Dermis blood vessel endothelial cell (primary cell): Measurements from ENCODE around the gene CNGA2. TPM values are rescaled to one million over a fixed set of nuclear protein-coding genes. Genes with fewer than 3 reads are reported as not detected.

Source experiments
- DNase-seq: peaks from one replicate; pipeline ENCODE4 v3.0.0; 2010
- total RNA-seq: library from RNA; depleted of rRNA; stranded (reverse); fragments of >200 nt; gene quantifications from 2 replicates; pipeline ENCODE4 v1.2.3, GENCODE V29; 2014

CNGA2 gene
- total RNA-seq, 1 donor from 2014 or later: not detected

- peak; percentile 73 for DNase-seq
Measured at GRCh38 chrX:151753313-151754046, 18.9 kb downstream of the CNGA2 start.

- DNase-seq: no peak
Measured at GRCh38 chrX:151754047-151754429, 19.5 kb downstream of the CNGA2 start.

DNA sequence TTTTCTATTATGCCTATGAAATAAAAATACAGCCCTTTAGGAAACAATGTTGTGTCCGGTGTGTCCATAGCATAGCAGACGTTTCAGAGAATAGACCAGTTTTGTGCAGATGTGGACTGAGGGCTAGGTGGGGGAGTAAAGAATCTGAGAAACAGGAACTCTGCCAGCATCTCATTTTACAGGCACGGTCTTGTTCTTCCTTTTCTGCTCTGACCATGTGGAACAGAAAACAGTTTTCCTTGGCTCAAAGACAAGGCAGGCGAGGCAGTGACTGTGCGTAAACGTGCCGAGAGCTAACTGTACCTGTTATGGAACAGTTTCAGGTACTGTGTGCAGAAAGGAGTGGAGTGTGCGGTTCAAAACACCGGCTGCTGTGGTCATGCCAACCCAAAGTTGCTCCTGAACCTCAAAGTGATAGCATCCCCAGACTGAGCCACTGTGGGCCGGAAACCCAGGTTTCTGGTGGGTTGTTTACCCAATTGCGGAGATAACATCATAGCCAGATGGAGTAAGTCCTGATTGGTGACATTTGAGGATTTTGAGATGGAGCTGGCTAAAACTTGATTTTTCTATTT lies 20.2 kb downstream of the CNGA2 start:
- no peak for DNase-seq

- DNase-seq: no peak
Measured at GRCh38 chrX:151759041-151759708, 24.6 kb downstream of the CNGA2 start.

DNA sequence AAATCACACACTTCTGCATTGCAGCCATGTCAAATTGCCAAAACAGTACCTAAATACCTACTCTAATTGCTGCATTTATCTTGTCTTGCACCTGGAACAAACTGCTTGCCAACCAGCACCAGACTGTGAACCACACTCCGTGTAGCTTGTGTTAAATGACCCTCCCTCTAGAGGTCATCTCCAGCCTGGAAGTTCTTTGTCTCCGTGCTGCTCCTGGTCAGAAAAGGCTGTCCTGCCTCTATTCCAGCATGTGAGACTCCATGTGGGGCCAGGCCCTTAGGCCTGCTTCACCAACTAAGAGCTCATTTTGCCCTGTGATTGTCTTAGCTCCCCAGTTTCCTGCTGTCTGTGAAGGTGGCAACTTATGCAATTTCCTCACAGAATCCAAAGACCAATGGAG lies 28.3 kb downstream of the CNGA2 start:
- peak; percentile 5 for DNase-seq

- DNase-seq: no peak
Measured at GRCh38 chrX:151763711-151764110, 29.2 kb downstream of the CNGA2 start.

DNA sequence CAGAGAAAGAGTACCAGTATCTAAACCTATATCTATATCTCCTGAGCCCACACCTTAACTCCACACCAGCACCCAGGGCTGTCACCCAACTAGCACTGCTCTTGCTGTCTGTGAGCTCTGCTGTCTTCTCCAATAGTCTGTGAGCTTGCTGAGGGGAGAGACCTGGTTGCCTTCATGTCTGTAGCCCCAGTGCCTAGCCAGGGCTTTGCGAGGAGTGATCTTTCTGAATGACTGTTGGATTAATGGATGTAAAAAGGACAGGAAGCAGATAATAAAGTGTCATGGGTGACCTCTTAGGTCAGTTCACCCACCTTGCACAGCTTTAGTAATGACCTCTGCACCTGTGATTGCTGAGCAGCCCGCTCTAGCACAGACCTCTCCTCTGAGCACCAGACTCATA lies 30.5 kb downstream of the CNGA2 start:
- DNase-seq: no peak

DNA sequence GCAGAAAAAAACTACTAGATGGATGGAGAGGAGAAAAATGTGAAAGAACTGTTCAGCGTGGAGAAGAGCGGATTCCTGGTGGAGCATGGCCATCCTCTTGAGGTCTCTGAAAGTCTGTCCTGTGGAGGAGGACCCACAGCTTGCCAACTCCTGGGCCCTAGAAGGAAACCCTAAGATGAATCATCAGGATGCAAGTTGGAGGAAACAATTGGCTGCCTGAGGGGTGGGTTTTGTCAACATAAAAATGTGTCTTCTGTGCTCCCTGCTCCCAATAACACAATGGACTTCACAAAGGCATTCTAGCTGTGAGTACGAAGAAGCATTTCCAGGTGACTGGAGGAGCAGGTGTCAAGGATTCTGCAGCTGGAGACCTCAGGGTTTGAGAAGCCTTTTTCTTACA lies 37.2 kb downstream of the CNGA2 start:
- DNase-seq: peak; percentile 7

GRCh38 chrX:151773434-151773833 lies 38.9 kb downstream of the CNGA2 start:
- DNase-seq: no peak

DNA sequence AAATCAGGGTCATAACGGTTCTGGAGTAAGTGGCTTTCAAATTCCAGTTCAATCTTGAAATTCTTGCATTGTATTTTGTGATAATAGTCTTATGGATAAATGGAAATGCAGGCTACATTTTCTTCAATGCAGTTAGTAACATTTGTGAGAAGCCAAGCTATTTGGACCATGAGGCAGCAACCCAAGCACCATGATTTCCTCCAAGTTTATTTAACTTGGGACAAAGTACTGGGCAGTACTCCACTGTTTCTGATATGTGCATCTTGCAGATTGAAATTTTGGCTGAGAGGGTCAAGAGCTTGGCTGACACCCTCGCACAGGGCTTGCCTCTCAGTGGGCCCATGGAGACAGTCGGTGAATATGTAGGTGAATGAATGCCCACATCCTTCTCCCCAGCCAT lies 39.9 kb downstream of the CNGA2 start:
- DNase-seq: no peak

- no peak for DNase-seq
Measured at GRCh38 chrX:151776181-151776731, 41.7 kb downstream of the CNGA2 start.

- DNase-seq: no peak
Measured at GRCh38 chrX:151776936-151777335, 42.4 kb downstream of the CNGA2 start.

GRCh38 chrX:151779258-151779657 lies 44.7 kb downstream of the CNGA2 start:
- DNase-seq: no peak

GRCh38 chrX:151780621-151781020 lies 46.1 kb downstream of the CNGA2 start:
- DNase-seq: no peak

- peak; percentile 53 for DNase-seq
Measured at GRCh38 chrX:151789179-151789800, 54.7 kb downstream of the CNGA2 start.

DNA sequence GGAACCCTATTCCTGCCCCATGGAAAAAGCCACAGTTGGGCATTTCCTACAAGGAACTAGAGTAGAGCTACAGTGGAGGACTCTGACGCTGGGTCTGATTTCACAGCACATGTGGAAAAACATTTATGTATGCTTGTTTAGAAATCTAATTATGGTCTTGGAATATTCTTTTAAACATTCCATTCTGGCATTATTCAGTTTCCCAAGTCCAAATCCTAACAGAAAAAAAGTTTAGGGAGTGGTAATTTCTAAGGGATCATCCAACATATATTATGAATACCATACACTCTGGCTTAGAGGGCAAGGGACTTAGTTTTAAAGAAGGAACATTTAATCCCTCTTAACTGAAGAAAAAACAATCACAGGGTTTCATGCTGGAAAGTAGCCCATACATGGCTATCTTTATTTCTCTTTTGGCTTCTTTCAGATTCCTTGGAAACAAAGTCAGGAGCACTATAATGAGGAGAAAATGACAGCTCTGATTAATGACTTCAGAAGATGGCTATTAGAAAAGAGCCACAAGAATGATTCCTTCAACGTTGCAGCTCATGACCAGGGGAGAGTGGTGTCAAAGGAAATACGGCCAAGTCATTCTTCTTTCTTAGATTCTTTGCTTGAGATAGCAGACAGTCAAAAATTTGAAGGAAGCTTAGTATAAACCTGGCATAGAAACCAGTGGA lies 56.1 kb downstream of the CNGA2 start:
- DNase-seq: no peak

DNA sequence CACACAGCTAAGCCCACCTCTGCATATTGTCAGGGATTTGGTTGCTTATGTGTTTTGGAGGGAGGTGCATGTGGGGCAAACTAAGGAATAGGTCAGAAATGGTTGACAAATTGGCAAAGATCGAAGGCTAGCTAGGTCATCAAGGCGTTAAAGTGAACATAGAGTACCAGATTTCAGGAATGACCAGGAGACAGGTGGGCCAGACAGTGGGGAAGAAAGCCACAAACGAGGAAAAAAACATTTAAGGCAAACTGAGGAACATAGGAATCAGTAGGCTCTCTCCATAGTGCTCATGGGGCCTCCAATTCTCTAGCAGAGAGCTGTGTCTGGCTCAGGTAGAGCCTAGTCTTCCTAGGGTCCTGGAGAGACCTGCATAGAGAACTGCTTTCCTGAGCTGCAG lies 57.4 kb downstream of the CNGA2 start:
- no peak for DNase-seq

- DNase-seq: no peak
Measured at GRCh38 chrX:151792505-151792904, 58.0 kb downstream of the CNGA2 start.

GRCh38 chrX:151793886-151794285 lies 59.3 kb downstream of the CNGA2 start:
- no peak for DNase-seq
